Tibial nerve (tissue), 4 donors: ENCODE measurements around the gene KLHDC8B. TPM values are rescaled to one million over a fixed set of nuclear protein-coding genes. Genes with fewer than 3 reads are reported as not detected.

Experiments used
- DNase-seq, 2 donors: peaks; one replicate each; pipeline ENCODE4 v3.0.0-alpha.2; 2019; ENCODE audit warnings: low spot score in 2 of 2
- H3K27ac ChIP-seq, 4 donors: fragments of 200-600 bp; sonication (generic) in 3 of 4; one replicate each; pipeline ENCODE4 v1.5.1; 2017 to 2019; ENCODE audit warnings: mild to moderate bottlenecking in 1 of 4
- H3K27me3 ChIP-seq, 2 donors: fragments of 200-600 bp; sonication (generic) in 1 of 2; one replicate each; pipeline versions ENCODE4 v1.5.1 to v1.6.0; 2017 to 2019
- H3K36me3 ChIP-seq, 3 donors: fragments of 200-600 bp; sonication (generic); one replicate each; pipeline ENCODE4 v1.5.1; 2018 to 2019
- H3K4me1 ChIP-seq, 4 donors: fragments of 200-600 bp; sonication (generic) in 3 of 4; one replicate each; pipeline ENCODE4 v1.5.1; 2017 to 2019
- H3K4me3 ChIP-seq, 4 donors: fragments of 200-600 bp; sonication (generic) in 3 of 4; one replicate each; pipeline ENCODE4 v1.5.1; 2017 to 2019; ENCODE audit warnings: mild to moderate bottlenecking in 1 of 4, moderate library complexity in 1 of 4
- H3K9me3 ChIP-seq, 4 donors: fragments of 200-600 bp; sonication (generic) in 3 of 4; one replicate each; pipeline ENCODE4 v1.5.1; 2017 to 2019
- EP300 ChIP-seq, 2 donors: sonication (generic); formaldehyde crosslinking; IDR thresholded peaks; one replicate each; pipeline ENCODE4 v1.6.1; 2017; ENCODE audit warnings: antibody characterized with exemption in 2 of 2, mild to moderate bottlenecking in 1 of 2
- POLR2A ChIP-seq, 2 donors: fragments of 450-650 bp; IDR thresholded peaks; one replicate each; pipeline ENCODE4 v1.6.1; 2017; ENCODE audit warnings: antibody characterized with exemption in 2 of 2, mild to moderate bottlenecking in 2 of 2, moderate library complexity in 2 of 2
- WGBS, 2 donors: methylation state at CpG; one replicate each; pipeline ENCODE4 v1.1.5; 2018; 5-methylcytosine and 5-hydroxymethylcytosine counted together
- total RNA-seq, 4 donors: library from RNA; depleted of rRNA; stranded (reverse); fragments of >200 nt; gene quantifications; one replicate each; pipeline ENCODE4 v1.1.0, GENCODE V29; 2016
- TF ChIP-seq, protein P1 (sequence below), 5 experiments: fragments of 200-600 bp in 3 of 5; fragments of 450-650 bp in 2 of 5; sonication (generic) in 3 of 5; IDR thresholded peaks; one replicate each; pipeline ENCODE4 v1.5.1; 2016 to 2019; ENCODE audit warnings: antibody characterized with exemption in 5 of 5, mild to moderate bottlenecking in 3 of 5, moderate library complexity in 2 of 5

The KLHDC8B gene
- 10 to 100 TPM; 20.8 to 33.1 (median 29.7) TPM for total RNA-seq

DNA sequence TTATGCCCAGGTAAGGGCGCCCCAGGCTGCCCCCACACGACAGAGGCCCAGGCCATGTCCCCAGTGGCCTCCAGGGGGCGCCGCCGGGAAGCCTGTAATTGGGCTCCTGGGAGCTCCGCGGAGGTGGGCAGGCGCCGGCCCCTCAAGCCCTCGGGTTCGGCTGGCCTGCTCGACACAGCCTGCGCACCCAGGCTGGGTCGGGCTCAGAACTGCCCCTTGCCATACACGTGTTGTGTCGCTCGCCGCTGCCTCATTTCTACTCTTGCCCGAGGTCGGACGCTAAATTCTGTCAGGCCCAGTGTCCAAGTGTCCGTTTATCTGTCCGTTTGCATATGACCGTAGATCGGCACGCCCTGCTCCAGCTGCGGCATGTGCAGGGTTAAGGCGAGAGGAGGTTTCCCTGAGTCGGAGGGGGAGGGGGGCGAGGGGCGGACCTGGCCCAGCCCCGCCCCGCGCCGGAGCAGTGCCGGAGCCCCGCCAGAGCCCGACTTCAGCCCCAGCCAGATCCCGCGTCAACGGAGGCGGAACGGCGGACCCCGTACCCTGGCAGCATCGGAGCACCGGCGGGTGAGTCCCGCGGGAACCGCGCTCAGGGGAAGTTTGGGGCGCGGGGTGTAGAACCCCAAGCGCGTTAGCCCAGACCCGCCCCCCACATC lies at the start of gene KLHDC8B:
Gene KLHDC8B, plus strand, starts transcription at position 480 of the 656 bp plus-strand sequence. CDS start 1,172 bp downstream, outside the sequence.
- Histone ChIP-seq H3K4me3 (peak within 1 kb of the TSS; percentile 54 to 89 (median 66)), H3K36me3 (peaks cover 0 to 24% (median 0%) of the 10 kb centered on the region in 3 donors), H3K4me1 (peaks cover 0 to 52% (median 32%) of the 10 kb centered on the region in 4 donors), H3K27me3 (no peaks in the 10 kb centered on the region), H3K9me3 (no peaks in the 10 kb centered on the region), H3K27ac (peak within 1 kb of the TSS; percentile 47 to 91 (median 81))
- DNase-seq = peak; percentile 72 to 76
- 0 to 1% methylated on average over 39 to 56 of the region's 57 CpGs for WGBS, 2 donors
- TF ChIP-seq, protein P1, sequence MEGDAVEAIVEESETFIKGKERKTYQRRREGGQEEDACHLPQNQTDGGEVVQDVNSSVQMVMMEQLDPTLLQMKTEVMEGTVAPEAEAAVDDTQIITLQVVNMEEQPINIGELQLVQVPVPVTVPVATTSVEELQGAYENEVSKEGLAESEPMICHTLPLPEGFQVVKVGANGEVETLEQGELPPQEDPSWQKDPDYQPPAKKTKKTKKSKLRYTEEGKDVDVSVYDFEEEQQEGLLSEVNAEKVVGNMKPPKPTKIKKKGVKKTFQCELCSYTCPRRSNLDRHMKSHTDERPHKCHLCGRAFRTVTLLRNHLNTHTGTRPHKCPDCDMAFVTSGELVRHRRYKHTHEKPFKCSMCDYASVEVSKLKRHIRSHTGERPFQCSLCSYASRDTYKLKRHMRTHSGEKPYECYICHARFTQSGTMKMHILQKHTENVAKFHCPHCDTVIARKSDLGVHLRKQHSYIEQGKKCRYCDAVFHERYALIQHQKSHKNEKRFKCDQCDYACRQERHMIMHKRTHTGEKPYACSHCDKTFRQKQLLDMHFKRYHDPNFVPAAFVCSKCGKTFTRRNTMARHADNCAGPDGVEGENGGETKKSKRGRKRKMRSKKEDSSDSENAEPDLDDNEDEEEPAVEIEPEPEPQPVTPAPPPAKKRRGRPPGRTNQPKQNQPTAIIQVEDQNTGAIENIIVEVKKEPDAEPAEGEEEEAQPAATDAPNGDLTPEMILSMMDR (IDR thresholded peaks at IDR 0.05) = peak; percentile 90 to 95 (median 93)
- TF ChIP-seq POLR2A (IDR thresholded peaks at IDR 0.05) (no peak), EP300 (IDR thresholded peaks at IDR 0.05) (peak in 1 of 2 donors; percentile 44)

DNA sequence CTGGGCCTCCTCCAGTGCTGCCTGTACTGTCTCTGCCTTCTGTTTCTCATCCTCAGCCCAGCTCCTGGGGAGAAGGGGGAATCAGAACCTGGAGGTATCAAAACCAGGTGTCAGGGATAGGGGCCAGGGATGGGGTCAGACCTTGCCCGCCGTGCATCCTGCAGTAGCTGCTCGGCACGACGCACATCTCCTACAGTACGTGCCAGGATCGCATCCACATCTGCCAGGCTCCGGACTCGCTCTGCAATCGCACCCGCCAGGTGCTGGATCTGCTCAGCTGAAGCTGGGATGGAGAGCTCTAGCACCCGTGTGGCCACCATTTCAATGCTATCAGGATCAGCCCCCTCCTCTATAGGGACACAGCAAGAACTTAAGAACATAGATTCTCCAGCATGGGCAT lies 49.4 kb upstream of the KLHDC8B start:
- DNase-seq = no peak
- H3K4me3 ChIP-seq = no peak overlapping the region
- 85 to 86% methylated on average over 11 to 12 of the region's 12 CpGs for WGBS, 2 donors
- no peaks in the 10 kb centered on the region for H3K27me3 ChIP-seq
- peaks cover 4 to 84% (median 22%) of the 10 kb centered on the region in 3 donors for H3K36me3 ChIP-seq
- H3K4me1 ChIP-seq = peaks cover 2 to 24% (median 14%) of the 10 kb centered on the region in 4 donors
- H3K27ac ChIP-seq = no peak overlapping the region
- no peaks in the 10 kb centered on the region for H3K9me3 ChIP-seq
- TF ChIP-seq POLR2A (IDR thresholded peaks at IDR 0.05) (no peak), EP300 (IDR thresholded peaks at IDR 0.05) (no peak)
- TF ChIP-seq, protein P1 (IDR thresholded peaks at IDR 0.05) = no peak

DNA sequence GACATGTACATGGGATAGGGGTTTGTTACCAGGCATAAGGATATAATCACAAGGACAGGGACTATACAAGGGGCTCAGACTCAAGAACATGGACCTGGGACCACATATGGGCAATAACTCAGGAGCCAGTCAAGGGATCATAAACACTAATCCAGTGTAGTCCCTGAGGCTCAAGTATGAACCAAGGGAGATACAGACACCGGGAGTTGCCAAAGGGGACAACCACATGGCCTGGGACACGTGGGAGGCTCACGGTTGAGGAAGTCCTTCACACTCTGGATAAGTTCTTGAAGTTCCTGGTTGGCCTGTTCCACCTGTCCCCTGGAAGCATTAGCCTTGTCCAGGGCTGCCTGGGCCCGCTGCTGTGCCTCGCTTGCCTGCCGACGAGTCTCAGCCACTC lies 48.9 kb upstream of the KLHDC8B start:
- TF ChIP-seq EP300 (IDR thresholded peaks at IDR 0.05) = no peak
- TF ChIP-seq, protein P1 (IDR thresholded peaks at IDR 0.05) = no peak
- no peak for TF ChIP-seq POLR2A (IDR thresholded peaks at IDR 0.05)
- Histone ChIP-seq H3K4me1 (peaks cover 2 to 24% (median 14%) of the 10 kb centered on the region in 4 donors), H3K27me3 (no peaks in the 10 kb centered on the region), H3K36me3 (peaks cover 3 to 84% (median 18%) of the 10 kb centered on the region in 3 donors), H3K27ac (no peak overlapping the region), H3K4me3 (no peak overlapping the region), H3K9me3 (no peaks in the 10 kb centered on the region)
- 82 to 91% methylated on average over 6 to 7 of the region's 7 CpGs for WGBS, 2 donors
- no peak for DNase-seq

DNA sequence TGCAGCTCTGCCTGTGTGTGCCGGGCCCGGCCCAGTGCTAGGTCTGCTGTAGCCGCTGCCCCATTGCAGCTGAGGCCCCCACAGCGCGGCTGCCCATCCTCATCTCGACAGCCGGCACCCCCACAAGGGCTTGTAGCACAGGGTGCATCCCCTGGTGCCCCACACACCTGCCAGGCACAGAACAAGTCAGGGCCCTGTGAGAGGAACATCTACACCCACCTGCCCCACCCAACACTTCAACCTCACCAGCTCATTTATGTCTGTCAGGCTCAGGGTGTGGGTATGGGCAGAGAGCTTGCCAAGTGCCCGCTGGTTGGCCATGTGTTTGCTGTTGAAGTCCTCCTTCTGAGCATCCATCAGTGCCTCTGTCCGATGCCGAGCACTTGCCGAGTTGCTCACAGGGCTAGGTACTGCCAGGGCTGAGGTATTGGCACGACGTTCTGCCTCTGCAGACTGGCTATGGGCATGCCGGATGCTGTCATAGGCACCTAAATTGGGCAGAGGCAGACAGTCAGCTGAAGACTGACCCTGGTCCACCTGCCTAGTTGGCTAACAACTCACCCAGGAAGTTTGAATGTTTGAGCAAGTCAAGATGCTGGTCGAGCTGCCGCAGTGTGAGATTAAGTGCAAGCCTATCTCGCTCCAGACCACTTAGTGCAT lies 48.4 kb upstream of the KLHDC8B start:
- no peak for TF ChIP-seq EP300 (IDR thresholded peaks at IDR 0.05)
- TF ChIP-seq, protein P1 (IDR thresholded peaks at IDR 0.05) = no peak
- TF ChIP-seq POLR2A (IDR thresholded peaks at IDR 0.05) = no peak
- Histone ChIP-seq H3K4me1 (peaks cover 2 to 21% (median 14%) of the 10 kb centered on the region in 4 donors), H3K27ac (no peak overlapping the region), H3K9me3 (no peaks in the 10 kb centered on the region), H3K27me3 (no peaks in the 10 kb centered on the region), H3K36me3 (peaks cover 3 to 84% (median 13%) of the 10 kb centered on the region in 3 donors), H3K4me3 (no peak overlapping the region)
- DNase-seq = no peak
- 92 to 95% methylated on average over 14 to 17 of the region's 17 CpGs for whole genome bisulfite sequencing, 2 donors

DNA sequence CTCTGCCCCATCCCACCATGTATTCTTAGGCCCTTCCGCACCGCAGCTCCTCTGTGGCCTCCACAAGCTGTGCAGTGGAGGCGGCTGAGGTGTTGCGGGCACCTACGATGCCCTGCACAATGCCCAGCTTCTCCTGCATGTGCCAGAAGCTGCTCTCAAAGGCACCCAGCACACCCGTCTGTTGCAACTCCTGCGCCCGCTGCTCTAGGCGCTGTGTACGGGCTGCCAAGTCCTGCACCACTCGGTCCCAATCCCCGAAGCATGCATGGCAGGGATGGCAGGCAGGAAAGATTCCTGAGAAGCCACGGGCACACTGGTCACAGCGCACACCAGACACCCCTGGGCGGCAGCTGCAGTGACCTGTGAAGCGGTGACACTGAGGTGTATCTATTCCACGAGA lies 47.7 kb upstream of the KLHDC8B start:
- 92 to 93% methylated on average over 12 to 17 of the region's 17 CpGs for WGBS, 2 donors
- H3K27ac ChIP-seq = no peak overlapping the region
- peaks cover 2 to 18% (median 14%) of the 10 kb centered on the region in 4 donors for H3K4me1 ChIP-seq
- no peaks in the 10 kb centered on the region for H3K27me3 ChIP-seq
- no peak for DNase-seq
- no peak overlapping the region for H3K4me3 ChIP-seq
- H3K36me3 ChIP-seq = peaks cover 3 to 84% (median 8%) of the 10 kb centered on the region in 3 donors
- no peaks in the 10 kb centered on the region for H3K9me3 ChIP-seq
- TF ChIP-seq POLR2A (IDR thresholded peaks at IDR 0.05) = no peak
- no peak for TF ChIP-seq EP300 (IDR thresholded peaks at IDR 0.05)
- TF ChIP-seq, protein P1 (IDR thresholded peaks at IDR 0.05) = no peak
